WERI-Rb-1 (cell line): Measurements from ENCODE around the gene PTPN2.

ENCODE experiments used
- DNase-seq: peaks from one replicate; pipeline ENCODE4 v3.0.0-alpha.2; 2020
- H3K27ac ChIP-seq: fragments of 250-450 bp; sonication (Bioruptor Pico); 2 replicates; pipeline ENCODE4 v1.5.1; 2020; ENCODE audit warnings: mild to moderate bottlenecking, moderate library complexity
- H3K27me3 ChIP-seq: fragments of 250-450 bp; sonication (Bioruptor Pico); 2 replicates; pipeline ENCODE4 v1.5.1; 2021; ENCODE audit warnings: mild to moderate bottlenecking, low read depth, moderate library complexity; ENCODE audit not compliant: insufficient read depth, severe bottlenecking
- H3K36me3 ChIP-seq: fragments of 250-450 bp; sonication (Bioruptor Pico); 2 replicates; pipeline ENCODE4 v1.5.1; 2020; ENCODE audit warnings: mild to moderate bottlenecking, moderate library complexity
- H3K4me3 ChIP-seq: 2 replicates; pipeline ENCODE4 v1.5.1; 2011; ENCODE audit warnings: low read depth, mild to moderate bottlenecking, control low read depth, low read length
- H3K9me3 ChIP-seq: fragments of 250-450 bp; sonication (Bioruptor Pico); 2 replicates; pipeline ENCODE4 v1.5.1; 2021; ENCODE audit warnings: mild to moderate bottlenecking, moderate library complexity; ENCODE audit not compliant: severe bottlenecking
- TF ChIP-seq, protein P1 (sequence below): IDR thresholded peaks from 2 replicates; pipeline ENCODE4 v1.5.1; 2011; ENCODE audit warnings: low read depth, mild to moderate bottlenecking, control low read depth, inconsistent platforms, low read length

The PTPN2 gene

GRCh38 chr18:12843420-12844350 is 40.4 kb downstream of the PTPN2 start:
- Histone ChIP-seq H3K27me3 (no peaks in the 10 kb centered on the region), H3K36me3 (no peaks in the 10 kb centered on the region), H3K4me3 (no peak overlapping the region), H3K9me3 (no peaks in the 10 kb centered on the region), H3K27ac (no peak overlapping the region)
- TF ChIP-seq, protein P1, sequence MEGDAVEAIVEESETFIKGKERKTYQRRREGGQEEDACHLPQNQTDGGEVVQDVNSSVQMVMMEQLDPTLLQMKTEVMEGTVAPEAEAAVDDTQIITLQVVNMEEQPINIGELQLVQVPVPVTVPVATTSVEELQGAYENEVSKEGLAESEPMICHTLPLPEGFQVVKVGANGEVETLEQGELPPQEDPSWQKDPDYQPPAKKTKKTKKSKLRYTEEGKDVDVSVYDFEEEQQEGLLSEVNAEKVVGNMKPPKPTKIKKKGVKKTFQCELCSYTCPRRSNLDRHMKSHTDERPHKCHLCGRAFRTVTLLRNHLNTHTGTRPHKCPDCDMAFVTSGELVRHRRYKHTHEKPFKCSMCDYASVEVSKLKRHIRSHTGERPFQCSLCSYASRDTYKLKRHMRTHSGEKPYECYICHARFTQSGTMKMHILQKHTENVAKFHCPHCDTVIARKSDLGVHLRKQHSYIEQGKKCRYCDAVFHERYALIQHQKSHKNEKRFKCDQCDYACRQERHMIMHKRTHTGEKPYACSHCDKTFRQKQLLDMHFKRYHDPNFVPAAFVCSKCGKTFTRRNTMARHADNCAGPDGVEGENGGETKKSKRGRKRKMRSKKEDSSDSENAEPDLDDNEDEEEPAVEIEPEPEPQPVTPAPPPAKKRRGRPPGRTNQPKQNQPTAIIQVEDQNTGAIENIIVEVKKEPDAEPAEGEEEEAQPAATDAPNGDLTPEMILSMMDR = no peak
- no peak for DNase-seq

DNA sequence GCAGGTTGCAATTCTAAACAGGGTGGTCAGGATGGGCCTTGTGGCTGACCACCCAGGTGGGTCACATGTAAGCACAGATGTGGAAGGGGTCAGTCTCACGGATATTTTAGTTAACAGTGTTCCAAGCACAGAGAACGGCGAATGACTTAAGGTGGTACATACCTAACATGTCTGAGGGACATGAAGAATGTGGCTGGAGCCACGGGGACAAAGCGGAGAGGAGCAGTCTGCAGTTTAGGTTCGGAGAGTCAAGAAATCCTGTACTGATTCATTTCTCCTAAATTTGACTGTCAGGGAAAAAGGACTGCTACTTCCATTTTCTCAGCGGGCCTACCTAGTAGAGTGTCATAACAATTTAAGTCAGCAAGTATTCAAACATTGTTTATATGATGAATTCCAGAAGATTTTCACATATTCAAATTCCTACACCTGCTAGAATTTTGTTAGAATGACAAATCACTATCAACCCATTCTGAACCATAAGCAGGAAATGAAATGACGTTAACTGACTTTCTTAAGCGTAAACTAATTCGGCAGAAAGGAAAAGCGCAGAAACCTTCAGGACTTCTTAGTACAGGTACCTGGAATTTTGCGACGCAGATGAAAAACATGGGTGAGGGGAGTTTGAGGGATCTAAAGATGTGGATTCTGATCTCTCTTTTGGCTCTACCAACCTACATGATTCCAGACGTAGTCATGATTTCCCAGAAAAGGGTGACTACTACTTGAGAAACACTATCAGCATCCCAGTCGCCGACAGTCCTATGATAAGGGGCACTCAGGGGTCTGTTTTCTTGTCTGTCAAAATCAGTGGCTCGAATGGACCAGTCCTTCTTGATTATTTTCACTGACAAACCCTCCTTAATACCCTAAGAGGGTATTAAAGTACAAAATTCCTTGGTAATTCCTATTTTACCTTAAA is 41.3 kb downstream of the PTPN2 start:
- no peak for DNase-seq
- TF ChIP-seq, protein P1 = no peak
- Histone ChIP-seq H3K27ac (no peak overlapping the region), H3K4me3 (no peak overlapping the region), H3K27me3 (no peaks in the 10 kb centered on the region), H3K36me3 (no peaks in the 10 kb centered on the region), H3K9me3 (no peaks in the 10 kb centered on the region)

- Histone ChIP-seq H3K27me3 (no peaks in the 10 kb centered on the region), H3K4me3 (no peak overlapping the region), H3K36me3 (no peaks in the 10 kb centered on the region), H3K9me3 (no peaks in the 10 kb centered on the region), H3K27ac (no peak overlapping the region)
- DNase-seq = no peak
- TF ChIP-seq, protein P1 = no peak
These were observed 43.0 kb downstream of the PTPN2 start for GRCh38 chr18:12841070-12841469.

- no peak for DNase-seq
- Histone ChIP-seq H3K4me3 (no peak overlapping the region), H3K27me3 (no peaks in the 10 kb centered on the region), H3K36me3 (no peaks in the 10 kb centered on the region; the same call in 1 of the 2 replicates), H3K27ac (no peak overlapping the region), H3K9me3 (no peaks in the 10 kb centered on the region)
- TF ChIP-seq, protein P1 = no peak
These were observed 43.7 kb downstream of the PTPN2 start for GRCh38 chr18:12840382-12840781.

- no peak overlapping the region for H3K27ac ChIP-seq
- H3K27me3 ChIP-seq = no peaks in the 10 kb centered on the region
- no peaks in the 10 kb centered on the region; the same call in 1 of the 2 replicates for H3K36me3 ChIP-seq
- DNase-seq = no peak
- H3K4me3 ChIP-seq = no peak overlapping the region
- TF ChIP-seq, protein P1 = no peak
- H3K9me3 ChIP-seq = no peaks in the 10 kb centered on the region
These were observed 44.4 kb downstream of the PTPN2 start for GRCh38 chr18:12839526-12840196.
